HG03457 (cell line): Measurements from ENCODE around the gene TMEM139.

Source experiments
- ATAC-seq: cut with Tn5 transposase; IDR thresholded peaks from one replicate; pipeline ENCODE4 v1.9.1; 2021; ENCODE audit warnings: moderate number of reproducible peaks; ENCODE audit not compliant: unreplicated experiment

TMEM139 gene

GRCh38 chr7:143284591-143285469, at the start of gene TMEM139:
TMEM139 (plus strand) TSS chr7:143284958; CDS start chr7:143285958, 1,000 bp downstream.
- no peak for ATAC-seq

- ATAC-seq, result no peak
These were observed 49.2 kb upstream of the TMEM139 start for GRCh38 chr7:143235561-143235960.

GRCh38 chr7:143236408-143236990, 48.3 kb upstream of the TMEM139 start:
- ATAC-seq, result no peak

- no peak for ATAC-seq
These were observed 47.4 kb upstream of the TMEM139 start for GRCh38 chr7:143237366-143237765.

GRCh38 chr7:143238289-143238980, 46.3 kb upstream of the TMEM139 start:
- ATAC-seq, result no peak

GRCh38 chr7:143239813-143240212, 44.9 kb upstream of the TMEM139 start:
- no peak for ATAC-seq

- ATAC-seq, result peak; percentile 77
These were observed 44.2 kb upstream of the TMEM139 start for GRCh38 chr7:143240291-143241168.

GRCh38 chr7:143242306-143242705, 42.5 kb upstream of the TMEM139 start:
- no peak for ATAC-seq

- ATAC-seq, result no peak
These were observed 41.6 kb upstream of the TMEM139 start for GRCh38 chr7:143243111-143243510.

GRCh38 chr7:143243614-143244013, 41.1 kb upstream of the TMEM139 start:
- no peak for ATAC-seq

- no peak for ATAC-seq
These were observed 40.4 kb upstream of the TMEM139 start for GRCh38 chr7:143244321-143244720.

- ATAC-seq, result no peak
These were observed 39.6 kb upstream of the TMEM139 start for GRCh38 chr7:143245123-143245522.

GRCh38 chr7:143247372-143247771, 37.4 kb upstream of the TMEM139 start:
- no peak for ATAC-seq

GRCh38 chr7:143248761-143249354, 35.9 kb upstream of the TMEM139 start:
- ATAC-seq, result no peak

GRCh38 chr7:143250199-143250598, 34.6 kb upstream of the TMEM139 start:
- ATAC-seq, result no peak

GRCh38 chr7:143250822-143251221, 33.9 kb upstream of the TMEM139 start:
- ATAC-seq, result no peak

GRCh38 chr7:143252006-143252405, 32.8 kb upstream of the TMEM139 start:
- no peak for ATAC-seq

GRCh38 chr7:143255564-143255963, 29.2 kb upstream of the TMEM139 start:
- no peak for ATAC-seq

GRCh38 chr7:143256325-143256724, 28.4 kb upstream of the TMEM139 start:
- no peak for ATAC-seq

- no peak for ATAC-seq
These were observed 27.8 kb upstream of the TMEM139 start for GRCh38 chr7:143256932-143257331.
